HepG2 (cell line): ENCODE results near the gene NFATC1. TPM values are rescaled to one million over a fixed set of nuclear protein-coding genes. Genes with fewer than 3 reads are reported as not detected.

Experiments used
- ATAC-seq: fragments of 200-7000 bp; cut with Tn5 transposase; 3 replicates; pipeline ENCODE4 v1.9.1; 2020; ENCODE audit warnings: mild to moderate bottlenecking, moderate library complexity
- BruUV-seq: library from RNA; stranded (reverse); fragments of 400-500 nt; replicated peaks from 2 replicates; lab custom pipeline; 2021; lab: Mats Ljungman, UMichigan
- CTCF ChIA-PET: fragments of 300-600 bp; formaldehyde crosslinking; extraction: SDS; loops from one replicate; lab custom pipeline; 2021; ENCODE audit warnings: low total read pairs, inconsistent platforms, low intra/inter-chr PET ratio; lab: Yijun Ruan, JAX
- POLR2A ChIA-PET: fragments of 350-600 bp; sonication (Branson Sonifier 250); formaldehyde crosslinking; loops from one replicate; lab custom pipeline; 2020; ENCODE audit warnings: antibody characterized with exemption, inconsistent platforms; lab: Yijun Ruan, JAX
- DNase-seq: peaks from one replicate; pipeline ENCODE4 v3.0.0-alpha.2; 2015; ENCODE audit warnings: low spot score
- FAIRE-seq: peaks from 3 replicates; lab custom pipeline; 2011; peaks lifted over from hg19 to GRCh38; lab: Jason Lieb, UNC
- H2AFZ ChIP-seq: one replicate; pipeline ENCODE4 v1.6.1; 2011; ENCODE audit warnings: low read length, inconsistent platforms
- H3K27ac ChIP-seq: fragments of 300-600 bp; 3 replicates; pipeline ENCODE4 v1.8.0; 2011; ENCODE audit warnings: mixed run types, mild to moderate bottlenecking, mixed read lengths, low read length, inconsistent platforms; ENCODE audit not compliant: insufficient read depth; ENCODE audit errors: extremely low read length
- H3K27me3 ChIP-seq, 2 experiments: fragments of 200-600 bp in 1 of 2; 2 replicates in 1 of 2; 3 replicates in 1 of 2; pipeline versions ENCODE4 v1.6.0 to v1.8.0; 2011; ENCODE audit warnings: low read length in 2 of 2, mild to moderate bottlenecking in 2 of 2, moderate library complexity in 2 of 2, inconsistent platforms in 1 of 2; ENCODE audit not compliant: insufficient read depth in 2 of 2, control insufficient read depth in 1 of 2
- H3K36me3 ChIP-seq, 2 experiments: fragments of 200-600 bp in 1 of 2; replicated peaks in 1 of 2; 2 replicates in 1 of 2; 3 replicates in 1 of 2; pipeline versions ENCODE4 v1.5.1 to v1.8.0; 2011; ENCODE audit warnings: low read length in 2 of 2, inconsistent platforms in 1 of 2; ENCODE audit not compliant: insufficient read depth in 2 of 2, control insufficient read depth in 1 of 2
- H3K4me1 ChIP-seq: 2 replicates; pipeline ENCODE4 v1.5.1; 2012; ENCODE audit warnings: low read length, inconsistent platforms; ENCODE audit not compliant: insufficient read depth
- H3K4me2 ChIP-seq: 2 replicates; pipeline ENCODE4 v1.6.0; 2011; ENCODE audit warnings: low read depth, low read length, inconsistent platforms
- H3K4me3 ChIP-seq, 3 experiments: fragments of 200-600 bp in 1 of 3; sonication (generic), shearing (Covaris generic) in 1 of 3; replicated peaks in 1 of 3; 2 replicates each; pipeline ENCODE4 v1.5.1; 2011 to 2016; ENCODE audit warnings: low read length in 3 of 3, inconsistent platforms in 2 of 3, low read depth in 2 of 3, mild to moderate bottlenecking in 2 of 3, control low read depth in 1 of 3, mixed read lengths in 1 of 3; ENCODE audit not compliant: insufficient read depth in 1 of 3
- H3K79me2 ChIP-seq: one replicate; pipeline ENCODE4 v1.6.1; 2011; ENCODE audit warnings: low read length, inconsistent platforms; ENCODE audit not compliant: insufficient read depth
- H3K9ac ChIP-seq: 2 replicates; pipeline ENCODE4 v1.6.0; 2011; ENCODE audit warnings: mild to moderate bottlenecking, low read depth, low read length, inconsistent platforms; ENCODE audit not compliant: insufficient read depth
- H3K9me3 ChIP-seq: 2 replicates; pipeline ENCODE4 v1.5.1; 2012; ENCODE audit warnings: mild to moderate bottlenecking, low read length
- H4K20me1 ChIP-seq: 2 replicates; pipeline ENCODE4 v1.6.0; 2011; ENCODE audit warnings: inconsistent platforms, mild to moderate bottlenecking, low read length, moderate library complexity; ENCODE audit not compliant: insufficient read depth
- ATM ChIP-seq: fragments of 450-650 bp; IDR thresholded peaks from 2 replicates; pipeline ENCODE4 v1.7.1; 2017; ENCODE audit warnings: mild to moderate bottlenecking, borderline replicate concordance
- CHD2 ChIP-seq: IDR thresholded peaks from 2 replicates; pipeline ENCODE4 v1.6.1; 2011; ENCODE audit warnings: low read depth, low read length, improper control_type of control experiment
- DMAP1 ChIP-seq: IDR thresholded peaks from 2 replicates; pipeline ENCODE4 v1.6.1; 2016
- EED ChIP-seq: sonication (generic); formaldehyde crosslinking; IDR thresholded peaks from 2 replicates; pipeline ENCODE4 v1.5.0; 2020; ENCODE audit warnings: mild to moderate bottlenecking, missing genetic modification reagents
- ERF ChIP-seq: IDR thresholded peaks from 2 replicates; pipeline ENCODE4 v1.6.1; 2018; ENCODE audit warnings: missing biosample characterization, missing genetic modification reagents
- HMG20B ChIP-seq: conservative IDR thresholded peaks from 2 replicates; pipeline ENCODE4 v1.6.1; 2016; ENCODE audit warnings: missing genetic modification reagents, missing compliant biosample characterization
- HOXA7 ChIP-seq: sonication (generic); formaldehyde crosslinking; IDR thresholded peaks from 2 replicates; pipeline ENCODE4 v1.8.1; 2022; ENCODE audit warnings: mild to moderate bottlenecking, missing genetic modification reagents, moderate library complexity
- ISL2 ChIP-seq: sonication (generic); formaldehyde crosslinking; IDR thresholded peaks from 2 replicates; pipeline ENCODE4 v1.5.0; 2020; ENCODE audit warnings: missing genetic modification reagents
- POLR2A ChIP-seq, 2 experiments: IDR thresholded peaks; 2 replicates each; pipeline ENCODE4 v1.6.1; 2011; ENCODE audit warnings: low read depth in 2 of 2, low read length in 2 of 2, mild to moderate bottlenecking in 1 of 2, moderate library complexity in 1 of 2; ENCODE audit not compliant: insufficient read depth in 1 of 2
- ZFP1 ChIP-seq: IDR thresholded peaks from 2 replicates; pipeline ENCODE4 v1.6.1; 2016
- ZNF367 ChIP-seq: sonication (generic); formaldehyde crosslinking; IDR thresholded peaks from 2 replicates; pipeline ENCODE4 v1.4.0; 2020; ENCODE audit warnings: missing genetic modification reagents, borderline replicate concordance
- ZSCAN25 ChIP-seq: sonication (generic); formaldehyde crosslinking; IDR thresholded peaks from 2 replicates; pipeline ENCODE4 v1.8.0; 2022; ENCODE audit warnings: mild to moderate bottlenecking, missing genetic modification reagents
- WGBS: methylation state at CpG from one replicate; pipeline ENCODE4 v1.1.6; 2017; ENCODE audit warnings: low lambda C conversion rate; 5-methylcytosine and 5-hydroxymethylcytosine counted together
- in situ Hi-C: cut with HindIII; loops from 2 replicates; pipeline ENCODE4 v1.10.0; 2017; ENCODE audit warnings: low pct_unique_long_range_greater_than_20kb; ENCODE audit not compliant: extremely low pct_ligation_motif_present
- intact Hi-C: fragments of 100-400 bp; cut with micrococcal nuclease; formaldehyde crosslinking; loops from one replicate; pipeline ENCODE4 v1.10.0; 2022; ENCODE audit not compliant: unreplicated experiment
- polyA plus RNA-seq, 8 experiments: library from polyadenylated mRNA; depleted of rRNA in 3 of 8; stranded (reverse) in 7 of 8; unstranded in 1 of 8; fragments of >200 nt; fragmentation: Illumina TruSeq in 4 of 8; extraction: Trizol in 4 of 8; gene quantifications; 2 replicates each; pipeline versions ENCODE4 v1.2.1 to v1.2.3, GENCODE V29; 2011 to 2016; ENCODE audit warnings: low read depth in 4 of 8, missing spikeins in 1 of 8, mixed read lengths in 1 of 8; ENCODE audit not compliant: insufficient read depth in 1 of 8
- total RNA-seq, 5 experiments: library from RNA; depleted of rRNA; stranded (reverse); fragments of >200 nt; fragmentation: Illumina TruSeq; extraction: Trizol; gene quantifications; 2 replicates each; pipeline ENCODE4 v1.2.3, GENCODE V29; 2016; ENCODE audit warnings: low read depth in 1 of 5
- TF ChIP-seq, protein P1 (sequence below): sonication (generic); formaldehyde crosslinking; IDR thresholded peaks from 2 replicates; pipeline ENCODE4 v1.4.0; 2020; ENCODE audit warnings: missing genetic modification reagents
- TF ChIP-seq, protein P2 (sequence below): sonication (generic); formaldehyde crosslinking; IDR thresholded peaks from 2 replicates; pipeline ENCODE4 v1.9.0; 2021; ENCODE audit warnings: missing genetic modification reagents, mild to moderate bottlenecking, borderline replicate concordance
- TF ChIP-seq, protein P3 (sequence below): fragments of 450-650 bp; IDR thresholded peaks from 2 replicates; pipeline ENCODE4 v1.6.1; 2017
- TF ChIP-seq, protein P4 (sequence below): sonication (generic); formaldehyde crosslinking; IDR thresholded peaks from 2 replicates; pipeline ENCODE4 v1.4.0; 2020; ENCODE audit warnings: missing genetic modification reagents, low read depth, mild to moderate bottlenecking, borderline replicate concordance

NFATC1 gene
- total and polyA plus RNA-seq, 2 of the 13 experiments (the other 11 are each of a cell fraction or from before 2014, with no cell fraction given) = not detected

DNA sequence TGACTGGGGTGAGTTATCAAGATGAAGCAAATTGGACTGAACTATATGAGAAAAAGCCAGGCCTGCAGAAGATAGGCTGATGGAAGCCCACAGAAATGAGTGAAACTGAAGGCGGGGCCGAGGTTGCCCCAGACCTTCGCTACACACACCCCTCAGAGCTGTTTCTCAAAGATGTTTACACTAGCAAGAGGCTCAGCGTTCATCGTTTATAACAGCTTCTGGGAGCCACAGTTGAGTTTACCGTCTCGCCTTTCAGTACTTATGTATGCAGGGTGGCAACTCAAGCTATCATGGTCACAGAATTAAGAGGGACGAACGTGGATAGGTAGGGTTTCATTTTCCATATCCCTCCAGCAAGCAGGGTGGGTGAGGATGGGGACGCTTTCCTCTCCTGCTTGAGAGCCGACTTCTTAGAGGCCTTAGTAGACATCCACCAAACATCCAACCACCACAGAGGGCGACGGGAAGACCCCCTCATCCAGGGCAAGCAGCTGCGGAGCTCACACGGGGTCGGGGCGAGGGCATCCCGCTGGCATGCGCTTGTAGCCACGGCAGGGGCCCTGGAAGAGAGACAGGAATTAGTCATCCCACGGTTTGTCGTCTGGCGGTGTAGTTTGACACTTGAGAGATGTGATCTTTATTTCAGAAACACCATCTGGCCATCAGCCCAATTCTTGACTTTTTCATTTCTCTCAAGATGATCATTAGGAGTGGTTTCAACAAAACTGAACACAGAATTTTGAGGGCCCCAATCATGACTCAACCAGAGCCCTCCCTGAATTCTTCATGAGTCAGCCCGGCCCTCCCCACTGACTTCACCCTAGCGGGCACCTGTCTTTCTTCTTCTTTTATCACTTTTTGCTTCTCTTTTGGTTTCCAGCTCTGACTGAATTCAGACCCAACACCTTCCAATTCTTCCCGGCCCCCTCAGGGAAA, 174.8 kb downstream of the NFATC1 start:
- intact Hi-C loops (no loop called here), in situ Hi-C loops (no loop called here)
- H3K4me1 ChIP-seq = peaks cover 10% of the 10 kb centered on the region
- H3K27ac ChIP-seq = no peak overlapping the region
- no peaks in the 10 kb centered on the region for H4K20me1 ChIP-seq
- H3K27me3 ChIP-seq = peaks cover 4 to 33% of the 10 kb centered on the region in 2 experiments; a peak in 3 of 5 replicates
- H3K9ac ChIP-seq = no peak overlapping the region
- no peak for FAIRE-seq
- no peak overlapping the region for H3K4me2 ChIP-seq
- no TSS peak for BruUV-seq
- H2AFZ ChIP-seq = no peak overlapping the region
- ChIA-PET CTCF (no interaction called here), POLR2A (no interaction called here)
- no peak for DNase-seq
- 35% methylated on average over 18 of the region's 26 CpGs for WGBS
- peaks cover 18% of the 10 kb centered on the region for H3K9me3 ChIP-seq
- no peak overlapping the region for H3K4me3 ChIP-seq
- TF ChIP-seq HMG20B = no peak
- TF ChIP-seq POLR2A (IDR thresholded peaks at IDR 0.05; ENCODE audit: insufficient read depth in 1 of 2, low read depth in 2 of 2, low read length in 2 of 2) = no peak
- TF ChIP-seq ISL2 = no peak
- TF ChIP-seq, protein P1, sequence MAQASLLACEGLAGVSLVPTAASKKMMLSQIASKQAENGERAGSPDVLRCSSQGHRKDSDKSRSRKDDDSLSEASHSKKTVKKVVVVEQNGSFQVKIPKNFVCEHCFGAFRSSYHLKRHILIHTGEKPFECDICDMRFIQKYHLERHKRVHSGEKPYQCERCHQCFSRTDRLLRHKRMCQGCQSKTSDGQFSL (CRISPR knock-in tag) = no peak
- no peak for TF ChIP-seq EED
- no peak for TF ChIP-seq ERF (CRISPR knock-in tag)
- TF ChIP-seq ATM = no peak
- no peak for TF ChIP-seq CHD2
- TF ChIP-seq DMAP1 (CRISPR knock-in tag) = no peak
- TF ChIP-seq, protein P2, sequence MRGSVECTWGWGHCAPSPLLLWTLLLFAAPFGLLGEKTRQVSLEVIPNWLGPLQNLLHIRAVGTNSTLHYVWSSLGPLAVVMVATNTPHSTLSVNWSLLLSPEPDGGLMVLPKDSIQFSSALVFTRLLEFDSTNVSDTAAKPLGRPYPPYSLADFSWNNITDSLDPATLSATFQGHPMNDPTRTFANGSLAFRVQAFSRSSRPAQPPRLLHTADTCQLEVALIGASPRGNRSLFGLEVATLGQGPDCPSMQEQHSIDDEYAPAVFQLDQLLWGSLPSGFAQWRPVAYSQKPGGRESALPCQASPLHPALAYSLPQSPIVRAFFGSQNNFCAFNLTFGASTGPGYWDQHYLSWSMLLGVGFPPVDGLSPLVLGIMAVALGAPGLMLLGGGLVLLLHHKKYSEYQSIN (CRISPR knock-in tag) = no peak
- TF ChIP-seq, protein P3, sequence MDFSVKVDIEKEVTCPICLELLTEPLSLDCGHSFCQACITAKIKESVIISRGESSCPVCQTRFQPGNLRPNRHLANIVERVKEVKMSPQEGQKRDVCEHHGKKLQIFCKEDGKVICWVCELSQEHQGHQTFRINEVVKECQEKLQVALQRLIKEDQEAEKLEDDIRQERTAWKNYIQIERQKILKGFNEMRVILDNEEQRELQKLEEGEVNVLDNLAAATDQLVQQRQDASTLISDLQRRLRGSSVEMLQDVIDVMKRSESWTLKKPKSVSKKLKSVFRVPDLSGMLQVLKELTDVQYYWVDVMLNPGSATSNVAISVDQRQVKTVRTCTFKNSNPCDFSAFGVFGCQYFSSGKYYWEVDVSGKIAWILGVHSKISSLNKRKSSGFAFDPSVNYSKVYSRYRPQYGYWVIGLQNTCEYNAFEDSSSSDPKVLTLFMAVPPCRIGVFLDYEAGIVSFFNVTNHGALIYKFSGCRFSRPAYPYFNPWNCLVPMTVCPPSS = no peak
- TF ChIP-seq ZNF367 (CRISPR knock-in tag) = no peak
- TF ChIP-seq HOXA7 (CRISPR knock-in tag) = no peak
- TF ChIP-seq ZFP1 (CRISPR knock-in tag) = no peak
- TF ChIP-seq, protein P4, sequence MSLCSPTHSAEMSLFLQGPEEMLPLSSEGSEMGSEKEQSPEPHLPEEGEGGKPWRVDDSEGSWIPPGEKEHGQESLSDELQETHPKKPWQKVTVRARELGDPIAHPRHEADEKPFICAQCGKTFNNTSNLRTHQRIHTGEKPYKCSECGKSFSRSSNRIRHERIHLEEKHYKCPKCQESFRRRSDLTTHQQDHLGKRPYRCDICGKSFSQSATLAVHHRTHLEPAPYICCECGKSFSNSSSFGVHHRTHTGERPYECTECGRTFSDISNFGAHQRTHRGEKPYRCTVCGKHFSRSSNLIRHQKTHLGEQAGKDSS (CRISPR knock-in tag) = no peak
- TF ChIP-seq ZSCAN25 (CRISPR knock-in tag) = no peak
- H3K79me2 ChIP-seq = no peaks in the 10 kb centered on the region
- ATAC-seq = no peak
- no peaks in the 10 kb centered on the region for H3K36me3 ChIP-seq
